Endodermal cell (in vitro differentiated cells): Measurements from ENCODE around the gene LRRFIP1. TPM values are rescaled to one million over a fixed set of nuclear protein-coding genes. Genes with fewer than 3 reads are reported as not detected.

Source experiments
- DNase-seq: peaks from one replicate; pipeline ENCODE4 v3.0.0-alpha.2; 2017
- H3K27ac ChIP-seq: 2 replicates; pipeline ENCODE4 v1.5.1; 2013; ENCODE audit warnings: mild to moderate bottlenecking, low read depth, low read length, moderate library complexity
- H3K27me3 ChIP-seq: 2 replicates; pipeline ENCODE4 v1.6.1; 2013; ENCODE audit warnings: mild to moderate bottlenecking, low read length, moderate library complexity; ENCODE audit not compliant: insufficient read depth, control insufficient read depth, poor library complexity, severe bottlenecking
- H3K36me3 ChIP-seq: 2 replicates; pipeline ENCODE4 v1.7.0; 2013; ENCODE audit warnings: mild to moderate bottlenecking, low read length, moderate library complexity; ENCODE audit not compliant: control insufficient read depth, insufficient read depth
- H3K4me1 ChIP-seq: one replicate; pipeline ENCODE4 v1.7.0; 2013; ENCODE audit warnings: low read length; ENCODE audit not compliant: control insufficient read depth, insufficient read depth
- H3K4me3 ChIP-seq: 2 replicates; pipeline ENCODE4 v1.5.1; 2013; ENCODE audit warnings: mild to moderate bottlenecking, low read length, moderate library complexity
- H3K9ac ChIP-seq: 2 replicates; pipeline ENCODE4 v1.6.1; 2013; ENCODE audit warnings: mild to moderate bottlenecking, low read length, moderate library complexity; ENCODE audit not compliant: poor library complexity, severe bottlenecking; ENCODE audit errors: extremely low read depth
- H3K9me3 ChIP-seq: 2 replicates; pipeline ENCODE4 v1.6.1; 2013; ENCODE audit warnings: mild to moderate bottlenecking, low read length, moderate library complexity; ENCODE audit not compliant: control insufficient read depth
- H3K27ac Mint-ChIP-seq: 2 replicates; pipeline ENCODE4 v1.8.0; 2020; ENCODE audit warnings: mixed read lengths
- H3K27me3 Mint-ChIP-seq: 2 replicates; pipeline ENCODE4 v1.8.0; 2021; ENCODE audit warnings: mild to moderate bottlenecking, mixed read lengths; ENCODE audit not compliant: insufficient read depth
- H3K36me3 Mint-ChIP-seq: 2 replicates; pipeline ENCODE4 v1.8.0; 2020; ENCODE audit warnings: low read depth, mixed read lengths
- H3K4me1 Mint-ChIP-seq: 2 replicates; pipeline ENCODE4 v1.8.0; 2020; ENCODE audit warnings: mixed read lengths
- H3K4me3 Mint-ChIP-seq: 2 replicates; pipeline ENCODE4 v1.8.0; 2020; ENCODE audit warnings: mild to moderate bottlenecking, moderate library complexity, mixed read lengths
- H3K9me3 Mint-ChIP-seq: 2 replicates; pipeline ENCODE4 v1.8.0; 2020; ENCODE audit warnings: mild to moderate bottlenecking, mixed read lengths
- CTCF ChIP-seq: fragments of 200-600 bp; sonication (generic); conservative IDR thresholded peaks from 2 replicates; pipeline ENCODE4 v1.5.0; 2021; ENCODE audit warnings: antibody characterized with exemption, mild to moderate bottlenecking
- WGBS, 2 experiments: methylation state at CpG; one replicate each; pipeline versions ENCODE4 v1.1.5 to v1.1.7; 2013; ENCODE audit warnings: missing lambda C conversion rate in 2 of 2, mixed read lengths in 1 of 2; ENCODE audit not compliant: insufficient coverage in 1 of 2, insufficient read length in 1 of 2; 5-methylcytosine and 5-hydroxymethylcytosine counted together
- total RNA-seq, 2 donors: library from RNA; stranded (reverse); fragmentation: NEBNext Ultra II Directional in 1 of 2; extraction: Animal tissue kit (Norgen Biotek cat#: 25700) in 1 of 2; gene quantifications; 2 replicates in 1 of 2; 3 replicates in 1 of 2; pipeline ENCODE4 v1.2.1, GENCODE V29; 2021

LRRFIP1 gene
- total RNA-seq, 2 donors from 2014 or later: 102 to 132 TPM

GRCh38 chr2:237668440-237668839 is 41.1 kb downstream of the LRRFIP1 start:
- no peaks in the 10 kb centered on the region for H3K9me3 ChIP-seq
- H3K27me3 ChIP-seq: no peaks in the 10 kb centered on the region
- peaks cover 9% of the 10 kb centered on the region for H3K4me1 ChIP-seq
- H3K4me3 ChIP-seq: no peak overlapping the region
- no peak for TF ChIP-seq CTCF
- no peak overlapping the region for H3K9ac ChIP-seq
- peaks cover 59% of the 10 kb centered on the region for H3K36me3 ChIP-seq
- Mint-ChIP-seq H3K36me3 (peaks cover 37% of the 10 kb centered on the region), H3K9me3 (no peaks in the 10 kb centered on the region), H3K4me1 (peaks cover 43% of the 10 kb centered on the region), H3K27ac (no peak overlapping the region), H3K27me3 (no peaks in the 10 kb centered on the region), H3K4me3 (no peak overlapping the region)
- WGBS, 2 experiments: 96 to 100% methylated on average over 3 to 5 of the region's 6 CpGs
- H3K27ac ChIP-seq: no peak overlapping the region
- no peak for DNase-seq

GRCh38 chr2:237669283-237669627 is 41.9 kb downstream of the LRRFIP1 start:
- Mint-ChIP-seq H3K27ac (no peak overlapping the region), H3K27me3 (no peaks in the 10 kb centered on the region), H3K36me3 (peaks cover 37% of the 10 kb centered on the region), H3K9me3 (no peaks in the 10 kb centered on the region), H3K4me3 (no peak overlapping the region), H3K4me1 (peaks cover 45% of the 10 kb centered on the region)
- Histone ChIP-seq H3K27ac (no peak overlapping the region), H3K4me3 (no peak overlapping the region), H3K9ac (no peak overlapping the region), H3K4me1 (peaks cover 9% of the 10 kb centered on the region), H3K36me3 (peaks cover 58% of the 10 kb centered on the region), H3K27me3 (no peaks in the 10 kb centered on the region), H3K9me3 (no peaks in the 10 kb centered on the region)
- DNase-seq: no peak
- TF ChIP-seq CTCF: no peak
- WGBS, 2 experiments: 60 to 82% methylated on average over 2 to 3 of the region's 3 CpGs

GRCh38 chr2:237669628-237670392 is 42.4 kb downstream of the LRRFIP1 start:
- no peak overlapping the region for H3K27ac ChIP-seq
- H3K4me1 Mint-ChIP-seq: peaks cover 51% of the 10 kb centered on the region

More at GRCh38 chr2:237669628-237670392, 42.4 kb downstream of the LRRFIP1 start:
- Histone ChIP-seq H3K4me1 (peaks cover 12% of the 10 kb centered on the region), H3K27me3 (no peaks in the 10 kb centered on the region), H3K4me3 (no peak overlapping the region), H3K9me3 (no peaks in the 10 kb centered on the region), H3K36me3 (peaks cover 53% of the 10 kb centered on the region), H3K9ac (no peak overlapping the region)
- H3K9me3 Mint-ChIP-seq: no peaks in the 10 kb centered on the region
- WGBS, 2 experiments: 87 to 91% methylated on average over 18 to 21 of the region's 21 CpGs
- no peak overlapping the region for H3K27ac Mint-ChIP-seq
- no peak overlapping the region for H3K4me3 Mint-ChIP-seq
- H3K27me3 Mint-ChIP-seq: no peaks in the 10 kb centered on the region
- DNase-seq: no peak
- no peak for TF ChIP-seq CTCF
- H3K36me3 Mint-ChIP-seq: peaks cover 37% of the 10 kb centered on the region
